Left ventricle myocardium inferior (tissue), 1 donor: ENCODE data around the gene MAP1B. TPM values are rescaled to one million over a fixed set of nuclear protein-coding genes. Genes with fewer than 3 reads are reported as not detected.

Source experiments
- DNase-seq: peaks from one replicate; pipeline ENCODE4 v3.0.0-alpha.2; 2020
- H3K27ac ChIP-seq: fragments of 200-600 bp; replicated peaks from 2 replicates; pipeline ENCODE4 v1.8.0; 2021
- H3K27me3 ChIP-seq: fragments of 200-600 bp; 2 replicates; pipeline ENCODE4 v1.8.0; 2021; ENCODE audit warnings: low read depth
- H3K36me3 ChIP-seq: fragments of 200-600 bp; 2 replicates; pipeline ENCODE4 v1.8.0; 2021
- H3K4me1 ChIP-seq: fragments of 200-600 bp; 2 replicates; pipeline ENCODE4 v1.8.0; 2021
- H3K4me3 ChIP-seq: fragments of 200-600 bp; 2 replicates; pipeline ENCODE4 v1.8.0; 2021; ENCODE audit warnings: mild to moderate bottlenecking, moderate library complexity
- H3K9me3 ChIP-seq: fragments of 200-600 bp; replicated peaks from 2 replicates; pipeline ENCODE4 v1.8.0; 2021
- intact Hi-C: fragments of 100-400 bp; cut with micrococcal nuclease; formaldehyde crosslinking; loops from one replicate; pipeline ENCODE4 v1.11.0; 2022
- total RNA-seq: library from RNA; stranded (reverse); fragmentation: NEBNext Ultra II Directional; extraction: Animal tissue kit (Norgen Biotek cat#: 25700); gene quantifications from one replicate; pipeline ENCODE4 v1.2.1, GENCODE V29; 2021
- TF ChIP-seq, protein P1 (sequence below): fragments of 200-600 bp; IDR thresholded peaks from 2 replicates; pipeline ENCODE4 v1.8.0; 2021; ENCODE audit warnings: antibody characterized with exemption, mild to moderate bottlenecking, borderline replicate concordance
- donor health status: DM: no; HTN: yes; CAD: no; lungs with severe emphysema.

MAP1B gene
- total RNA-seq, 1 donor from 2014 or later, result 73.2 TPM

DNA sequence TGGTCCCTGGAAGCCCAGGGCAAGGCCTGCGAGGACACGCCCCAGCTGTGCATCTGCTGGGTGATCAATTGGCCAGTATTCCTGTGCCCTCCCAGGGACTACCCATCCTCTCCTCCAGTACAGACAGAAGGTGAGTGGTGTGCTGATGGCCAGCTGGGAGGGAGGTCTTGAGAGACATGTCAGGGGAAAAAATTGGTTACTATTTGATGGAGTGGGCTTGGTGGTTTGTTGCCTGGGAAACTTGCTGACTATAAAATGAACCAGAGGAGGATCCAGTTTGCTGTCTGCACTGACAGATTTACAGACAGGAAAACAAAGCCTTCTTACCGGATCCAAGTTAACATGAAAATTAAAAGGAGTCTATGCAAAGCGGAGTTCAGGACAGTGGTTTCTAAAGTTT, 40.3 kb downstream of the MAP1B start:
- Histone ChIP-seq H3K4me3 (no peak overlapping the region), H3K4me1 (peaks cover 67% of the 10 kb centered on the region), H3K36me3 (peaks cover 9% of the 10 kb centered on the region), H3K27ac (no peak overlapping the region), H3K9me3 (no peaks in the 10 kb centered on the region), H3K27me3 (no peaks in the 10 kb centered on the region)
- TF ChIP-seq, protein P1, sequence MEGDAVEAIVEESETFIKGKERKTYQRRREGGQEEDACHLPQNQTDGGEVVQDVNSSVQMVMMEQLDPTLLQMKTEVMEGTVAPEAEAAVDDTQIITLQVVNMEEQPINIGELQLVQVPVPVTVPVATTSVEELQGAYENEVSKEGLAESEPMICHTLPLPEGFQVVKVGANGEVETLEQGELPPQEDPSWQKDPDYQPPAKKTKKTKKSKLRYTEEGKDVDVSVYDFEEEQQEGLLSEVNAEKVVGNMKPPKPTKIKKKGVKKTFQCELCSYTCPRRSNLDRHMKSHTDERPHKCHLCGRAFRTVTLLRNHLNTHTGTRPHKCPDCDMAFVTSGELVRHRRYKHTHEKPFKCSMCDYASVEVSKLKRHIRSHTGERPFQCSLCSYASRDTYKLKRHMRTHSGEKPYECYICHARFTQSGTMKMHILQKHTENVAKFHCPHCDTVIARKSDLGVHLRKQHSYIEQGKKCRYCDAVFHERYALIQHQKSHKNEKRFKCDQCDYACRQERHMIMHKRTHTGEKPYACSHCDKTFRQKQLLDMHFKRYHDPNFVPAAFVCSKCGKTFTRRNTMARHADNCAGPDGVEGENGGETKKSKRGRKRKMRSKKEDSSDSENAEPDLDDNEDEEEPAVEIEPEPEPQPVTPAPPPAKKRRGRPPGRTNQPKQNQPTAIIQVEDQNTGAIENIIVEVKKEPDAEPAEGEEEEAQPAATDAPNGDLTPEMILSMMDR, result no peak
- intact Hi-C loops, result no loop called here
- no peak for DNase-seq

DNA sequence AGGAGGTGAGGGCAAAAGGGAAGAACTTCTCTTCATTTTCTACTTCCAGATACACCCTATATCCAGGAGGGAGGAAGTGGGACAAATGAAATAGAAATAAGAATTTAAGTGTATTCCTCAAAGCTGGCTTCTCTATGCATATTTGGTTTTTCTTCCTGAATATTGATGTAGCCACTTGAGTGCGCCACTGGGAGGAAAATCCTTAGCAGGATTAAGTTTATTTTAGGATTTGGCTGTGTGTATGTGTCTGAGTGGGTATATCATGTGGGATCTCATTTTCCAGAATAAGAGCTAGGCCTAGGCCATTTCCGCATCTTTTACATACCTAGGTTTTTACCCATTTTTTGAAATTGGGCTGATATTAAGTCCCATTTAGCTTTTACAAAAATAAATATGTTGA, 42.5 kb downstream of the MAP1B start:
- Histone ChIP-seq H3K36me3 (peaks cover 9% of the 10 kb centered on the region), H3K4me3 (no peak overlapping the region), H3K27ac (no peak overlapping the region), H3K4me1 (peaks cover 70% of the 10 kb centered on the region), H3K9me3 (no peaks in the 10 kb centered on the region), H3K27me3 (no peaks in the 10 kb centered on the region)
- TF ChIP-seq, protein P1, result no peak
- DNase-seq, result no peak
- intact Hi-C loops, result no loop called here

DNA sequence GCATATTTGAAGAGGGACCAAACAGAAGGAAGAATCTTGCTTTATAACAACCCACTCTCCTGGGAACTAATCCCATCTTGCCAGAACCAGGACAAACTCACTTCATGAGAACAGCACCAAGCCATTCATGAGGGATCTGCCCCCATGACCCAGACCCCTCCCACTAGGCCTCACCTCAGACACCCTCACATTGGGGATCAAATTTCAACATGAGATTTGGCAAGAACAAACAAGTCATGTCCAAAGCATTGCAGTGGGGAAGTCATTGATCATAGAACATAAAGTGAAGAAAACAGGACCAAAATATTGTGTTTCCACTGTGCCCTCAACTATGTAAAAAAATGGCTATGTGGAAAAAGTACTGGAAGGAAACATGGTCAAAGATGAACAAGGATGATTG, 43.9 kb downstream of the MAP1B start:
- no peaks in the 10 kb centered on the region for H3K9me3 ChIP-seq
- intact Hi-C loops, result no loop called here
- no peaks in the 10 kb centered on the region for H3K27me3 ChIP-seq
- H3K4me1 ChIP-seq, result peaks cover 68% of the 10 kb centered on the region
- DNase-seq, result no peak
- H3K36me3 ChIP-seq, result peaks cover 9% of the 10 kb centered on the region
- TF ChIP-seq, protein P1, result no peak
- no peak overlapping the region for H3K4me3 ChIP-seq
- peak overlapping the region; percentile 67 for H3K27ac ChIP-seq

DNA sequence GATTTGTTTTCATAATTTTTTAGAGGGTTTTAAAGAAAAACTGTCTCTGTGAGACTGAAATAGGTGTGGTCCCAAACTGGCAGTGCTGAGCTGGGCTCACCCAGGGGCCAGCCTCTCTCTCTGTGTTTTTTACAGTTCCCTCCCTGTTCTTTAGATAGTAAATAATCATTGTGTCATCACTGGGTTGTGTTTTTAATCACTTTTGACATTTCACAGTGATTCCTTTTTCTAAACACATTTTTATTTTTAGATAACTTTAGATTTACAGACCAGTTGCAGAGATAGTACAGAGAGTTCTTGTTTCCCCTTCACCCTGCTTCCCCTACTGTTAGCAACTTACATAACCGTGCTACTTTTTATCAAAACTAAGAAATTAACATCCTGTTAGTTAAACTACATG, 44.4 kb downstream of the MAP1B start:
- H3K4me1 ChIP-seq, result peaks cover 68% of the 10 kb centered on the region
- H3K9me3 ChIP-seq, result no peaks in the 10 kb centered on the region
- no peak for DNase-seq
- intact Hi-C loops, result no loop called here
- H3K27ac ChIP-seq, result peak overlapping the region; percentile 67
- TF ChIP-seq, protein P1, result no peak
- no peak overlapping the region for H3K4me3 ChIP-seq
- H3K36me3 ChIP-seq, result peaks cover 9% of the 10 kb centered on the region
- H3K27me3 ChIP-seq, result no peaks in the 10 kb centered on the region

DNA sequence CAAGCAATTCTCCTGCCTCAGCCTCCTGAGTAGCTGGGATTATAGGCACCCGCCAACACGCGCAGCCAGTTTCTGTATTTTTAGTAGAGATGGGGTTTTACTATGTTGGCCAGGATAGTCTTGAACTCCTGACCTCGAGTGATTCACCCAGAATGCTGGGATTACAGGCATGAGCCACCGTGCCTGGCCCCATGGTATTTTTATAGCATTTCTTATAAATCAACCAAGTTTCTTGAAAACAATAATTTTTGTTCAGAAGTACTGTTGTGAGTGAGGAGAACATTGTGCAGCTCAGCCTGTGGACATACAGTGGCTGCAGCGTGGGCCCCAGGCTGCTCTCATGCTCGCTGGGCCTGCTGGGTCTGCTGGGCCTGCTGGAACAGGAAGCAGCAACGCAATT, 45.3 kb downstream of the MAP1B start:
- Histone ChIP-seq H3K4me3 (no peak overlapping the region), H3K9me3 (no peaks in the 10 kb centered on the region), H3K36me3 (peaks cover 9% of the 10 kb centered on the region), H3K27me3 (no peaks in the 10 kb centered on the region), H3K27ac (peak overlapping the region; percentile 67), H3K4me1 (peaks cover 76% of the 10 kb centered on the region)
- intact Hi-C loops, result no loop called here
- DNase-seq, result no peak
- TF ChIP-seq, protein P1, result no peak

DNA sequence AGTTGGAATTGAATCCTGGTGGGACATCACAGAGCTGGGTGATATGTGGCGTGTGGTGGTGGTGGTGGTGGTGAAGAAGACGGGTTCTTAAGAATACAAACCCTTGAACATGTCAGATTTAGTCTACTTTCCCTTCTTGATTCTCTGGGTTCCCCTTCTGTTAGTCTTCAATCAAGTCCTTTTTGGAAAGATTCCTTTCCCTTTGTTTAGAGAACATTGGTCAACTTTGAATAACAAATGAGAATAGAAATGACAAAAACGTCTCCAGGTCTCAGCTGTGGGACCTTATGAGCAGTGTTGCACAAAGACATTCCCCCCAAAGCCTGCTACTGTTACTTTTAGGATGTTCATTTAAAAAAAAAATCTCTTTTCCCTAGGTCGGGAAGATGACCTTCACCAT, 46.3 kb downstream of the MAP1B start:
- Histone ChIP-seq H3K27me3 (no peaks in the 10 kb centered on the region), H3K36me3 (peaks cover 8% of the 10 kb centered on the region), H3K4me1 (peaks cover 83% of the 10 kb centered on the region), H3K9me3 (no peaks in the 10 kb centered on the region), H3K4me3 (no peak overlapping the region), H3K27ac (peak overlapping the region; percentile 67)
- intact Hi-C loops, result no loop called here
- DNase-seq, result no peak
- TF ChIP-seq, protein P1, result no peak
